ENCODE measurements around the gene HSPG2. TPM values are rescaled to one million over a fixed set of nuclear protein-coding genes. Genes with fewer than 3 reads are reported as not detected.

HSPG2 gene
- total and polyA plus RNA-seq, 10 donors: 14.4 to 395 (median 151) TPM

DNA sequence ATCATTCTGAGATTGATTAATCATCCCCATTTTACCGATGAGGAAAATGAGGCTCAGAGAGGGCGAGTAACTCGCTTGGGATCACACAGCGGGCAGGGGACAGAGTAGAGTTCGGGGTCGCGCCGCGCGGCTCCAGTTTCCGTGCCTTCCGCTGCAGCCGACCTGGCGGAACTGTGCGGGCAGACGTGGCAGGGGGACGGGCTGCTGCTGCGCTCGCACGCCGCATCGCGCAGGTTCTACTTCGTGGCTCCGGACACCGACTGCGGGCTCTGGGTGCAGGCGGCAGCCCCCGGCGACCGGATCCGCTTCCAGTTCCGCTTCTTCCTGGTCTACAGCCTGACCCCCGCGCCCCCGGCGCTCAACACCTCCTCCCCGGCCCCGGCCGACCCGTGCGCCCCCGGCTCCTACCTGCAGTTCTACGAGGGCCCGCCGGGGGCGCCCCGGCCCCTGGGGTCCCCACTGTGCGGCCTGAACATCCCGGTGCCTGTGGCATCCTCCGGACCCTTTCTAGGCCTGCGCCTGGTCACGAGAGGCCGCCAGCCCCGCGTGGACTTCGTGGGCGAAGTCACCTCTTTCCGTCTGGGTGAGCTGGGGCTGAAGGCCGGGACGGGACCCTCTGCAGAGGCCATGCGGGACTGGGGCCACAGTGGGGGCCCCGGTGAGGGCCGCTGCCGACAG is 122.7 kb downstream of the HSPG2 start:
- no peaks in the 10 kb centered on the region for H3K9me3 ChIP-seq
- peak overlapping the region in 7 of 8 donors; percentile 27 to 67 (median 33) for H3K4me3 ChIP-seq
- DNase-seq: peak; percentile 83
- peak overlapping the region in 6 of 8 donors; percentile 7 to 71 (median 65) for H3K27ac ChIP-seq
- no peak for TF ChIP-seq POLR2A (IDR thresholded peaks at IDR 0.05)
- TF ChIP-seq POLR2AphosphoS5 (IDR thresholded peaks at IDR 0.05): peak; percentile 12 to 64 (median 38)
- TF ChIP-seq CTCF (IDR thresholded peaks at IDR 0.05 in 8 of 11, conservative IDR thresholded peaks at IDR 0.05 in 3 of 11): peak; percentile 34 to 80 (median 55)
- H3K36me3 ChIP-seq: no peaks in the 10 kb centered on the region
- peaks cover 4 to 47% (median 40%) of the 10 kb centered on the region in 6 donors for H3K4me1 ChIP-seq
- WGBS, 5 donors: 6 to 20% (median 15%) methylated on average over 16 to 65 of the region's 65 CpGs
- intact Hi-C loops (cut with DNase I; ENCODE audit: low total_unique reads): no loop called here
- peaks cover 0 to 22% (median 0%) of the 10 kb centered on the region in 7 donors for H3K27me3 ChIP-seq (replicated peaks in 1 of 7)

GRCh38 chr1:21813542-21813941 is 123.6 kb downstream of the HSPG2 start:
- intact Hi-C loops (cut with DNase I; ENCODE audit: low total_unique reads): no loop called here
- H3K4me1 ChIP-seq: peaks cover 4 to 45% (median 37%) of the 10 kb centered on the region in 6 donors
- peaks cover 0 to 22% (median 0%) of the 10 kb centered on the region in 7 donors for H3K27me3 ChIP-seq (replicated peaks in 1 of 7)
- TF ChIP-seq CTCF (IDR thresholded peaks at IDR 0.05 in 8 of 11, conservative IDR thresholded peaks at IDR 0.05 in 3 of 11) (no peak), POLR2AphosphoS5 (IDR thresholded peaks at IDR 0.05) (no peak), POLR2A (IDR thresholded peaks at IDR 0.05) (no peak)
- no peak overlapping the region for H3K27ac ChIP-seq
- no peak overlapping the region for H3K4me3 ChIP-seq
- DNase-seq: no peak
- WGBS, 5 donors: 92 to 96% (median 94%) methylated on average over 3 of the region's 3 CpGs
- no peaks in the 10 kb centered on the region for H3K9me3 ChIP-seq
- no peaks in the 10 kb centered on the region for H3K36me3 ChIP-seq

GRCh38 chr1:21811875-21812305 is 125.2 kb downstream of the HSPG2 start, which contains the start of gene LDLRAD2:
Gene LDLRAD2, plus strand, starts transcription at chr1:21812265. Its CDS starts 187 bp downstream, at chr1:21812452.
- Histone ChIP-seq H3K4me1 (peaks cover 4 to 36% (median 31%) of the 10 kb centered on the region in 6 donors), H3K27ac (no peak within 1 kb of the TSS), H3K27me3 (replicated peaks in 1 of 7) (peaks cover 0 to 22% (median 0%) of the 10 kb centered on the region in 7 donors), H3K9me3 (no peaks in the 10 kb centered on the region), H3K36me3 (no peaks in the 10 kb centered on the region), H3K4me3 (no peak within 1 kb of the TSS)
- TF ChIP-seq POLR2AphosphoS5 (IDR thresholded peaks at IDR 0.05) (no peak), CTCF (IDR thresholded peaks at IDR 0.05 in 8 of 11, conservative IDR thresholded peaks at IDR 0.05 in 3 of 11) (no peak), POLR2A (IDR thresholded peaks at IDR 0.05) (no peak)
- intact Hi-C loops (cut with DNase I; ENCODE audit: low total_unique reads): no loop called here
- no peak for DNase-seq
- WGBS, 5 donors: 43 to 77% (median 64%) methylated on average over 2 of the region's 2 CpGs

DNA sequence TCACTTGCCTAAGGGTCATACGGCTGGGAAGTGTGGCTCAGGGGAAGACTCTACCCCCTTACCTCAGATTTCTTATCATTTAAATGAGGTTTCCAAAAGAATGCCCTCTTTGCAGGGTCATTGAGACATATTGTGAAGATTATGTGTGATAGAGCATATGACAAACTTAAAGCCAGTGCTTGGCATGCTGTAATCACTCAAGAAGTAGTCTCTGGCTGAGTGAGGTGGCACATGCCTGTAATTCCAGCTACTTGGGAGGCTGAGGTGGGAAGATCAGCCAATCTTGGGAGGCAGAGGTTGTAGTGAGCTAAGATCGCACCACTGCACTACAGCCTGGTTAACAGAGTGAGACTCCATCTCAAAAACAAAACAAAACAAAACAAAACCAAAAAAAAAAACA is 132.6 kb downstream of the HSPG2 start:
- Histone ChIP-seq H3K27me3 (replicated peaks in 1 of 7) (no peaks in the 10 kb centered on the region), H3K27ac (no peak overlapping the region), H3K4me1 (no peaks in the 10 kb centered on the region), H3K36me3 (no peaks in the 10 kb centered on the region), H3K9me3 (no peaks in the 10 kb centered on the region), H3K4me3 (no peak overlapping the region)
- TF ChIP-seq CTCF (IDR thresholded peaks at IDR 0.05 in 8 of 11, conservative IDR thresholded peaks at IDR 0.05 in 3 of 11) (no peak), POLR2AphosphoS5 (IDR thresholded peaks at IDR 0.05) (no peak), POLR2A (IDR thresholded peaks at IDR 0.05) (no peak)
- DNase-seq: no peak
- intact Hi-C loops (cut with DNase I; ENCODE audit: low total_unique reads): no loop called here
- 76 to 90% (median 79%) methylated on average over 2 of the region's 2 CpGs for WGBS, 5 donors

All from spleen (tissue), 11 donors.